NB4 (cell line): ENCODE data around the gene BSCL2.

Experiments
- DNase-seq: peaks from one replicate; pipeline ENCODE4 v3.0.0; 2010; ENCODE audit warnings: low read depth
- H3K4me3 ChIP-seq: one replicate; pipeline ENCODE4 v1.5.1; 2011; ENCODE audit warnings: mild to moderate bottlenecking, low read depth, low read length, moderate library complexity
- CTCF ChIP-seq: IDR thresholded peaks from one replicate; pipeline ENCODE4 v1.5.1; 2012; ENCODE audit warnings: low read depth, low read length
- MYC ChIP-seq: IDR thresholded peaks from 2 replicates; pipeline ENCODE4 v1.6.1; 2011; ENCODE audit warnings: low read depth, low read length
- POLR2A ChIP-seq: IDR thresholded peaks from 2 replicates; pipeline ENCODE4 v1.6.1; 2011; ENCODE audit warnings: mild to moderate bottlenecking; ENCODE audit not compliant: insufficient read length; ENCODE audit errors: extremely low read depth
- TF ChIP-seq, protein P1 (sequence below): IDR thresholded peaks from 2 replicates; pipeline ENCODE4 v1.6.1; 2011; ENCODE audit warnings: low read depth, low read length

Gene BSCL2

DNA sequence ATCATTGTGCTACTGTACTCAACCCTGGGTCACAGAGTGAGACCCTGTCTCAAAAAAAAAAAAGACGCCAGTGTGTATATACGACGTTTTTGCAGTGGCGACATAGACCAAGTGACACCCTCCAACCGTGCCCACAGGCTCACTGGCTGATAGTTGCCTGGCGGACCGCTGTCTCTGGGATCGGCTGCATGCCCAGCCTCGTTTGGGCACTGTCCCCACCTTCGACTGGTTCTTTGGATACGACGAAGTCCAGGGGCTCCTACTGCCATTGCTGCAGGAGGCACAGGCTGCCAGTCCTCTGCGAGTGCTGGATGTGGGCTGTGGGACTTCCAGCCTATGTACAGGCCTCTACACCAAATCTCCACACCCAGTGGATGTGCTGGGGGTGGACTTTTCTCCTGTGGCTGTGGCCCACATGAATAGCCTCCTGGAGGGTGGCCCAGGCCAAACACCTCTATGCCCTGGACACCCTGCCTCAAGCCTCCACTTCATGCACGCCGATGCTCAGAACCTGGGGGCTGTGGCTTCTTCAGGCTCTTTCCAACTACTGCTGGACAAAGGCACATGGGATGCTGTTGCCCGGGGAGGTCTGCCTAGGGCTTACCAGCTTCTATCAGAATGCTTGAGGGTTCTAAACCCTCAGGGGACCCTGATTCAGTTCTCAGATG, 40.8 kb downstream of the BSCL2 start:
- DNase-seq = peak; percentile 43
- TF ChIP-seq MYC = no peak
- TF ChIP-seq, protein P1, sequence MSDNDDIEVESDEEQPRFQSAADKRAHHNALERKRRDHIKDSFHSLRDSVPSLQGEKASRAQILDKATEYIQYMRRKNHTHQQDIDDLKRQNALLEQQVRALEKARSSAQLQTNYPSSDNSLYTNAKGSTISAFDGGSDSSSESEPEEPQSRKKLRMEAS = peak; percentile 2; the same call in 1 of the 2 replicates
- H3K4me3 ChIP-seq = peak overlapping the region; percentile 100

DNA sequence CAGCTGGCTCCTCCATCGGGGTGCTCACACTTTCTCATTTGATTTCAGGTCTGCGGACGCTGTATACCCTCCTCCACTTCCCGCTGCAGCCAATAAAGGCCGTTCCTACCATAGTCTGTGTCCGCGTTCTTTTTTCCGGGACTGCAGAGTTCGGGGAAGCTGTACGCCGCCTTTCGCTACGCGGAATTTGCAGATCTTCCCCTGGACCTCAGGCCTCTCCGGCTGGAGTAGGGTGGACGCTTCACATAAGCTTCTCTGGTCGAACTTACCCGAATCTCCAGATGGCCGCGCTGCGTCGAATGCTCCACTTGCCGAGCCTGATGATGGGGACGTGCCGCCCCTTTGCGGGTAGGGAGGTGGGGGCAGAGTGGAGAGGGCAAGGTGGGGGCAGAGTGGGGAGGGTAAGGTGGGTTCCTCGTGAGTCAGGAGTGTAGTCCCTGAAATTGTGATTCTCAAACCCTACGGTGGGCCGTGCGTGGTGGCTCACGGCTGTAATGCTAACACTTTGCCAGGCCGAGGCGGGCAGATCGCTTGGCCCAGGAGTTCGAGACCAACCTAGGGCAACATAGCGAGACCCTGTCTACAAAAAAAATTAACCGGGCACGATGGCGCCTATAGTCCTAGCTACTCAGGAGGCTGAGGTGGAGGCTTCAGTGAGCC, 41.5 kb downstream of the BSCL2 start:
- peak; percentile 73 for DNase-seq
- peak overlapping the region; percentile 100 for H3K4me3 ChIP-seq
- TF ChIP-seq CTCF (no peak), MYC (no peak), POLR2A (no peak)
- TF ChIP-seq, protein P1 = no peak

DNA sequence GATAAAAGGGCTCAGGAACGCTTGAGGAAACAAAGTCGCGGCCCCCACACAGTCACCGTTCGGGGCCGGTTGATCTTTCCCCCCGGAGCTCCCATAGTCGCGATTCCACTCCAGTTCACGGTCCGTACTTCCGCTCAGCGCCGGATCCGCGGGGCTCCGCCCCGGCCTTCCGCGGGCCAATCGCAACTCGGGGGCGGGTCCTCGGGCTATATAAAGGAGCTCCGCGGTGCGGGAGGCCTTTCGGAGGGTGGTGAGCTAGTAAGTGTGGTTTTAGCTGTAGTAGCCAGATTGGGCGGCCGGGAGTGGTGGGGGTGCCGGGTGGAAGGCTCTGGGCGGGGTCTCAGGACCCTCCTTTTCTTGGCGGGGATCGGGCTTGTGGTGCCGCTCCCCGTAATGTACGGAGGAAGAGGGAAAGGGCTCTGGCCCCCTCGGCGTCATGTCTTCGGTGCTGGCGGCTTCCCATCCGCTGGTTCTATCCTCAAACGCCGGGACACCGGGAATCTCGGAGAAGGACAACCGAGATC, 42.1 kb downstream of the BSCL2 start, which contains the start of the genes C11orf98 and CSKMT:
Gene C11orf98, minus strand, starts transcription at position 136 of the 524 bp plus-strand sequence. Its CDS starts 41 bp downstream, at position 95.
Gene CSKMT, plus strand, starts transcription at position 238 of the 524 bp plus-strand sequence. CDS start 568 bp downstream, outside the sequence.
- DNase-seq = peak; percentile 97
- H3K4me3 ChIP-seq = peak within 1 kb of the TSS; percentile 100
- TF ChIP-seq, protein P1 = peak; percentile 61
- TF ChIP-seq MYC = peak; percentile 91; the same call in 1 of the 2 replicates
- peak; percentile 100 for TF ChIP-seq POLR2A
- no peak for TF ChIP-seq CTCF

DNA sequence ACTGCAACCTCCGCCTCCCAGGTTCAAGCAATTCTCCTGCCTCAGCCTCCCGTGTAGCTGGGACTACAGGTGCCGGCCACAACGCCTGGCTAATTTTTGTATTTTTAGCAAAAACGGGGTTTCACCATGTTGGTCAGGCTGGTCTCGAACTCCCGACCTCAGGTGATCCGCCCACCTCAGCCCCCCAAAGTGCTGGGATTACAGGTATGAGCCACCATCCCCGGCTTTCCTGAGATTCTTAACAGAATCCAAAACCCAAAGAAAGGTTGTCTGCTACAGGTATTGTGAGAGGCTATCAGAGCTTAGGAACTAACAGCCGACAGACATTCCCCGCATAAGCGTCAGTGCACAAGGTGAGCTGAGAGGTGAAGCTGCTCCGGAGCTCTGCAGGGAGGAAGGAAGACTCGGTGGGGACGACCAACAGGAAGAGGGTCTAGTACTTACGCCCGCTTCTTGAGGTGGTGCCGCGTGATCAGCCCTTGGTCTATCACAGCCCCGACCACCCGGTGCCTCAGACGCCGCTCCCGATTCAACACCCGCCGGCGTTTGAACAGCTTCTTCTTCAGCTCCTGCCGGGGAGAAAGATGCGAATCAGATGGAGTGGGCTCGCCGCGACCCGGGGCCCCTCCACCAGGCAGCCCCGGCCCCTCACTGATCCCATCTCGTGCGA, 42.7 kb downstream of the BSCL2 start:
- TF ChIP-seq, protein P1 = no peak; the same call in 1 of the 2 replicates
- TF ChIP-seq POLR2A (no peak), MYC (no peak), CTCF (no peak)
- peak; percentile 80 for DNase-seq
- H3K4me3 ChIP-seq = peak overlapping the region; percentile 100

DNA sequence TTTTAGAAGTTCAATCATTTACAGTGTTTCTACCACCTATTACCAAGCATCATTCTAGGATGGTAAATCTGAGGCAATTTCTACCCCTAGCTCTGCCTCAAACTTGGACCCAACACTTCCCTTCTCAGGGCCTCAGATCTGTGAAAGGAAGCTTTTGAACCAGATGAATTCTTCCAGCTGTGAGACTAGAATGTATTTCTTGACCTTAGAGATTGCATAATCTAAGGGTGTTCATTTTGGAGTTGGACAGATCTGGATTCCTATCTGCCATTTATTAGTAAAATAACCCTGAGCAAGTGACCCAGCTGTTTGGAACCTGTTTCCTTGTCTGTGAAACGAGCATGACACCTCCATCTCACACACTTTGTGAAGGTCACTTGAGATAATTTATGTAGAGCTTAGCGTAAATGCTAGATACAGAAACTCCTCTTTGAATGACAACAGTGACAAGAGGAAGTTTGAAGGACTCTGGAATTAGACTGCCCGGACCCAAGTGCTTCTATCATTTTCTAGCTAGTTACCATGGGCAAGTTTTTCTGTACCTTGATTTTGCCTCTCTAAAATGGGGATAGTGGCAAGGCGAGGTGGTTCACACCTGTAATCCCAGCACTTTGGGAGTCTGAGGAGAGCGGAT, 50.3 kb downstream of the BSCL2 start:
- no peak overlapping the region for H3K4me3 ChIP-seq
- no peak for TF ChIP-seq MYC
- TF ChIP-seq, protein P1 = no peak
- no peak for TF ChIP-seq POLR2A
- no peak for TF ChIP-seq CTCF
- DNase-seq = peak; percentile 43
